H1 (cell line): ENCODE measurements around the gene ARHGAP26. TPM values are rescaled to one million over a fixed set of nuclear protein-coding genes. Genes with fewer than 3 reads are reported as not detected.

Experiments
- CTCF ChIA-PET: fragments of 300-600 bp; sonication (Branson Sonifier 250); formaldehyde crosslinking; loops from one replicate; lab custom pipeline; 2021; ENCODE audit not compliant: partially characterized antibody; lab: Charles Lee
- POLR2A ChIA-PET: fragments of 300-600 bp; sonication (Branson Sonifier 250); formaldehyde crosslinking; loops from one replicate; lab custom pipeline; 2021; ENCODE audit warnings: inconsistent platforms; ENCODE audit not compliant: partially characterized antibody; lab: Charles Lee
- DNase-seq, 2 experiments: peaks; one replicate each; pipeline versions ENCODE4 v3.0.0 to v3.0.0-alpha.2; 2010 to 2022; ENCODE audit warnings: low spot score in 2 of 2, low read depth in 1 of 2, mixed read lengths in 1 of 2
- FAIRE-seq: peaks from 2 replicates; lab custom pipeline; 2011; peaks lifted over from hg19 to GRCh38; lab: Jason Lieb, UNC
- H2AFZ ChIP-seq: 2 replicates; pipeline ENCODE4 v1.8.1; 2012; ENCODE audit warnings: low read length, inconsistent platforms
- H2AK5ac ChIP-seq: 2 replicates; pipeline ENCODE4 v1.6.1; 2013; ENCODE audit warnings: low read depth, low read length
- H2BK120ac ChIP-seq: replicated peaks from 2 replicates; pipeline ENCODE3; 2013; ENCODE audit warnings: low read depth, low read length, inconsistent platforms
- H2BK12ac ChIP-seq: 2 replicates; pipeline ENCODE4 v1.6.1; 2013; ENCODE audit warnings: low read depth, low read length
- H2BK15ac ChIP-seq: 2 replicates; pipeline ENCODE4 v1.6.1; 2013; ENCODE audit warnings: low read length
- H2BK20ac ChIP-seq: 2 replicates; pipeline ENCODE4 v1.6.1; 2013; ENCODE audit warnings: low read length
- H2BK5ac ChIP-seq: 2 replicates; pipeline ENCODE4 v1.6.1; 2013; ENCODE audit warnings: low read depth, low read length
- H3K14ac ChIP-seq: 2 replicates; pipeline ENCODE4 v1.6.1; 2013; ENCODE audit warnings: inconsistent platforms; ENCODE audit not compliant: insufficient read length
- H3K18ac ChIP-seq: 2 replicates; pipeline ENCODE4 v1.6.1; 2013; ENCODE audit warnings: low read length; ENCODE audit errors: extremely low read depth
- H3K23ac ChIP-seq: 2 replicates; pipeline ENCODE4 v1.6.1; 2013; ENCODE audit warnings: inconsistent platforms; ENCODE audit not compliant: insufficient read length
- H3K23me2 ChIP-seq: 2 replicates; pipeline ENCODE4 v1.6.1; 2013; ENCODE audit warnings: low read depth, low read length
- H3K27ac ChIP-seq: 2 replicates; pipeline ENCODE4 v1.6.1; 2011; ENCODE audit warnings: low read depth, low read length, inconsistent platforms
- H3K27me3 ChIP-seq, 4 experiments: replicated peaks in 1 of 4; 1 replicate in 1 of 4; 2 replicates in 3 of 4; pipeline versions ENCODE4 v1.6.1 to v1.8.1; 2011 to 2013; ENCODE audit warnings: low read length in 3 of 4, mild to moderate bottlenecking in 3 of 4, inconsistent platforms in 2 of 4, mixed read lengths in 2 of 4, moderate library complexity in 1 of 4; ENCODE audit not compliant: control insufficient read depth in 3 of 4, insufficient read depth in 3 of 4; ENCODE audit errors: extremely low read depth in 1 of 4
- H3K36me3 ChIP-seq, 4 experiments: 2 replicates each; pipeline versions ENCODE4 v1.6.1 to v1.8.1; 2011 to 2013; ENCODE audit warnings: mild to moderate bottlenecking in 4 of 4, low read length in 3 of 4, moderate library complexity in 2 of 4, control low read depth in 1 of 4, inconsistent platforms in 1 of 4; ENCODE audit not compliant: insufficient read depth in 4 of 4, control insufficient read depth in 2 of 4
- H3K4ac ChIP-seq: replicated peaks from 2 replicates; pipeline ENCODE3; 2013; ENCODE audit warnings: low read length, low read depth, mixed read lengths, inconsistent platforms; ENCODE audit not compliant: insufficient read length
- H3K4me1 ChIP-seq, 4 experiments: replicated peaks in 1 of 4; 1 replicate in 1 of 4; 2 replicates in 3 of 4; pipeline versions ENCODE4 v1.6.1 to v1.8.1; 2011 to 2013; ENCODE audit warnings: low read length in 3 of 4, inconsistent platforms in 2 of 4, mixed read lengths in 1 of 4; ENCODE audit not compliant: insufficient read depth in 4 of 4, control insufficient read depth in 3 of 4
- H3K4me2 ChIP-seq, 2 experiments: 2 replicates each; pipeline versions ENCODE4 v1.6.1 to v1.8.1; 2011 to 2013; ENCODE audit warnings: low read depth in 2 of 2, low read length in 2 of 2, control low read depth in 1 of 2, inconsistent platforms in 1 of 2, mild to moderate bottlenecking in 1 of 2; ENCODE audit not compliant: insufficient read depth in 1 of 2
- H3K4me3 ChIP-seq, 4 experiments: fragments of 200-600, 300-600 bp in 1 of 4; sonication (generic), shearing (Covaris generic), sonication (Bioruptor Twin) in 1 of 4; 2 replicates each; pipeline versions ENCODE4 v1.5.1 to v1.8.1; 2011 to 2016; ENCODE audit warnings: low read length in 4 of 4, low read depth in 3 of 4, control low read depth in 2 of 4, inconsistent platforms in 2 of 4, mild to moderate bottlenecking in 2 of 4, mixed read lengths in 1 of 4, moderate library complexity in 1 of 4; ENCODE audit not compliant: insufficient read depth in 2 of 4; ENCODE audit errors: extremely low read depth in 1 of 4
- H3K56ac ChIP-seq: replicated peaks from 2 replicates; pipeline ENCODE3; 2013; ENCODE audit warnings: low read depth, mild to moderate bottlenecking, mixed read lengths, low read length, inconsistent platforms; ENCODE audit not compliant: insufficient read length
- H3K79me1 ChIP-seq: 2 replicates; pipeline ENCODE4 v1.6.1; 2013; ENCODE audit warnings: low read depth, low read length, control low read depth
- H3K79me2 ChIP-seq, 2 experiments: 2 replicates each; pipeline versions ENCODE4 v1.6.1 to v1.8.1; 2012 to 2013; ENCODE audit warnings: low read length in 2 of 2, mild to moderate bottlenecking in 2 of 2, inconsistent platforms in 1 of 2; ENCODE audit not compliant: insufficient read depth in 2 of 2, control insufficient read depth in 1 of 2
- H3K9ac ChIP-seq, 4 experiments: replicated peaks in 1 of 4; 1 replicate in 1 of 4; 2 replicates in 3 of 4; pipeline versions ENCODE4 v1.6.1 to v1.8.1; 2011 to 2013; ENCODE audit warnings: low read depth in 3 of 4, low read length in 3 of 4, control low read depth in 2 of 4, mild to moderate bottlenecking in 2 of 4, moderate library complexity in 2 of 4, inconsistent platforms in 1 of 4; ENCODE audit errors: extremely low read depth in 1 of 4
- H3K9me3 ChIP-seq, 2 experiments: 2 replicates each; pipeline versions ENCODE4 v1.6.1 to v1.8.1; 2012 to 2013; ENCODE audit warnings: mild to moderate bottlenecking in 2 of 2, moderate library complexity in 2 of 2, control low read depth in 1 of 2, inconsistent platforms in 1 of 2, low read depth in 1 of 2, low read length in 1 of 2, mixed read lengths in 1 of 2; ENCODE audit not compliant: insufficient read depth in 2 of 2
- H4K20me1 ChIP-seq, 2 experiments: replicated peaks in 1 of 2; 2 replicates each; pipeline versions ENCODE3 to v1.8.1; 2011 to 2013; ENCODE audit warnings: inconsistent platforms in 2 of 2, low read length in 2 of 2, mild to moderate bottlenecking in 1 of 2; ENCODE audit not compliant: insufficient read depth in 2 of 2, control insufficient read depth in 1 of 2
- H4K5ac ChIP-seq: 2 replicates; pipeline ENCODE4 v1.6.1; 2013; ENCODE audit warnings: low read length, low read depth, mixed read lengths, inconsistent platforms; ENCODE audit not compliant: insufficient read length
- H4K8ac ChIP-seq: 2 replicates; pipeline ENCODE4 v1.8.0; 2013; ENCODE audit warnings: mild to moderate bottlenecking, moderate library complexity, low read length, inconsistent platforms; ENCODE audit not compliant: insufficient read depth; ENCODE audit errors: extremely low read depth
- H4K91ac ChIP-seq: replicated peaks from 2 replicates; pipeline ENCODE3; 2013; ENCODE audit warnings: low read length, mixed read lengths, inconsistent platforms; ENCODE audit not compliant: insufficient read length
- CBX5 ChIP-seq: fragments of 300-800, 300-1000 bp; sonication (generic); IDR thresholded peaks from 2 replicates; pipeline ENCODE4 v1.7.1; 2016; ENCODE audit warnings: antibody characterized with exemption, low read length, low read depth
- CBX8 ChIP-seq: fragments of 300-800, 300-1000 bp; sonication (generic); IDR thresholded peaks from 2 replicates; pipeline ENCODE4 v1.7.1; 2016; ENCODE audit warnings: low read depth, low read length, borderline replicate concordance
- CREB1 ChIP-seq: IDR thresholded peaks from 2 replicates; pipeline ENCODE4 v1.6.1; 2012; ENCODE audit warnings: inconsistent platforms
- EZH2 ChIP-seq: fragments of 200-600 bp; sonication (generic); IDR thresholded peaks from 2 replicates; pipeline ENCODE4 v1.7.1; 2012; ENCODE audit warnings: low read depth, mild to moderate bottlenecking, moderate library complexity, low read length, inconsistent platforms; ENCODE audit not compliant: severe bottlenecking
- HDAC2 ChIP-seq, 2 experiments: fragments of 300-600 bp in 1 of 2; sonication (generic) in 1 of 2; IDR thresholded peaks; 2 replicates each; pipeline ENCODE4 v1.6.1; 2011 to 2012; ENCODE audit warnings: low read depth in 2 of 2, low read length in 2 of 2, mild to moderate bottlenecking in 2 of 2, moderate library complexity in 2 of 2, borderline replicate concordance in 1 of 2, inconsistent platforms in 1 of 2
- POLR2AphosphoS5 ChIP-seq: IDR thresholded peaks from 2 replicates; pipeline ENCODE4 v1.6.1; 2011; ENCODE audit warnings: low read depth, low read length
- RXRA ChIP-seq: IDR thresholded peaks from 2 replicates; pipeline ENCODE4 v1.6.1; 2011; ENCODE audit warnings: low read depth, mild to moderate bottlenecking, low read length, moderate library complexity; ENCODE audit not compliant: insufficient read depth
- WGBS, 2 experiments: shearing (Covaris generic) in 1 of 2; methylation state at CpG; one replicate each; pipeline versions ENCODE4 v1.1.6 to v1.1.7; 2013 to 2015; ENCODE audit warnings: low lambda C conversion rate in 2 of 2, mixed read lengths in 2 of 2, inconsistent platforms in 1 of 2, low coverage in 1 of 2, missing lambda C conversion rate in 1 of 2; ENCODE audit not compliant: insufficient replicate concordance in 2 of 2, insufficient coverage in 1 of 2, insufficient read length in 1 of 2; ENCODE audit errors: extremely low coverage in 1 of 2, missing lambda C conversion rate in 1 of 2; 5-methylcytosine and 5-hydroxymethylcytosine counted together
- polyA plus RNA-seq, 7 experiments: library from polyadenylated mRNA; depleted of rRNA in 3 of 7; stranded (reverse) in 5 of 7; unstranded in 2 of 7; fragments of >200 nt in 5 of 7; fragments of 200-250 nt in 2 of 7; gene quantifications; 1 replicate in 5 of 7; 2 replicates in 1 of 7; 4 replicates in 1 of 7; pipeline versions ENCODE4 v1.2.1 to v1.2.3, GENCODE V29; 2011 to 2013; ENCODE audit warnings: missing spikeins in 2 of 7, mixed read lengths in 2 of 7
- total RNA-seq: library from RNA; stranded (reverse); fragmentation: NEBNext Ultra II Directional; extraction: Animal tissue kit (Norgen Biotek cat#: 25700); gene quantifications from 2 replicates; pipeline ENCODE4 v1.2.1, GENCODE V29; 2021
- TF ChIP-seq, protein P1 (sequence below): IDR thresholded peaks from 2 replicates; pipeline ENCODE4 v1.6.1; 2012; ENCODE audit warnings: inconsistent platforms
- TF ChIP-seq, protein P2 (sequence below): IDR thresholded peaks from 2 replicates; pipeline ENCODE4 v1.6.1; 2012; ENCODE audit warnings: low read length, inconsistent platforms

Gene ARHGAP26
- total and polyA plus RNA-seq, 2 of the 8 experiments (the other 6 are each of a cell fraction or from before 2014, with no cell fraction given), result 7.1 to 24.8 TPM

DNA sequence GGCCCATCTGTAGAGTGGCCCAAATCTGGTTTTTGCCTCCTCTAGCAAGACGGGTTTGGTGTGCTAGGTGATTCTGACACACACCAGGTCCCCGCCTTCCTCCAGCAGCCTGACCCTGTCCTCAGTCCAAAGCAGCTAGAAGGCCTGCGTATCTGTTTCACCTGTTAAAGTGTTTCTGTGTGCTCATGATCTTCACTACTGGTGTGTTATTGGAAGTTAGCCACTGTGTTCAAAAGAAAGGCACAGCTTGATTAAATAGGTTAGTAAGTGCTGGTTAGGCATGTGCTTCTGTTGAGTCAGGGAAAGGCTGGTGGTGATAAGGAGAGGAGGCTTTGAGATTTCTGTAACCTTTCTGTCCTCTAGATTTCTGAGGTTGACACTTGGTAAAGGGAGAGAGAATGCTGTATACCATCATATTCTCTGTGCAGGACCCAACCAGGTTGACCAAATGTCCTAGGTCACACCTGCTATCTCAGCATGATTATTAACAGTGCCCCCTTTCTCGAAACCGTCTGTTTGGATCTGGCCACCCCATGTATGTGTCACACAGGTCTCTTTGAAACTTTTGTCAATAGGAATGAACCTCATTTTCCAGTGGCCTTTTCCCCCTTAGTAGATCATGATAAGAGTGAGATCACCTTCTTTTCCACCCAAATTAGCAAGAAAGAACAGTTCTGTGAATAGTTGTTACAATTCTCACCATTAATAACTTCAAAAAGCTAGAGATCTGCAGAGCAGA, 58.8 kb downstream of the ARHGAP26 start:
- peaks cover 3% of the 10 kb centered on the region; the same call in 1 of the 2 replicates for H3K79me1 ChIP-seq
- no peak overlapping the region for H2BK15ac ChIP-seq
- H2BK12ac ChIP-seq, result peak overlapping the region; percentile 61; the same call in 1 of the 2 replicates
- no peak overlapping the region for H4K5ac ChIP-seq
- no peak overlapping the region for H3K56ac ChIP-seq
- H3K23me2 ChIP-seq, result no peaks in the 10 kb centered on the region
- FAIRE-seq (no peak), DNase-seq (no peak)
- H3K4me1 ChIP-seq, result peaks cover 0 to 18% (median 12%) of the 10 kb centered on the region in 4 experiments; a peak in 5 of 7 replicates
- CTCF ChIA-PET, result interaction anchor here (0.6 to 1.4 kb wide), 4 partner anchors 8 to 743 kb away, joined by 3 to 5 read pairs (median 4); no protein-coding TSS in a partner anchor
- no peak overlapping the region for H3K4me3 ChIP-seq
- peaks cover 0 to 48% of the 10 kb centered on the region in 2 experiments; a peak in 1 of 4 replicates for H3K79me2 ChIP-seq
- no peak overlapping the region for H2BK20ac ChIP-seq
- 85% methylated on average over 5 of the region's 5 CpGs; no CpG with 5 or more reads in 1 of the 2 experiments for WGBS, 2 experiments
- H3K4me2 ChIP-seq, result no peak overlapping the region
- H3K18ac ChIP-seq, result no peak overlapping the region
- H3K14ac ChIP-seq, result no peak overlapping the region
- POLR2A ChIA-PET, result no interaction called here
- H2AK5ac ChIP-seq, result 0 out of 2 replicates have a peak overlapping the region, but pooled peaks have one; percentile 31
- no peak overlapping the region for H3K4ac ChIP-seq
- H2BK5ac ChIP-seq, result no peak overlapping the region
- no peak overlapping the region for H2AFZ ChIP-seq
- H3K27ac ChIP-seq, result no peak overlapping the region
- no peak overlapping the region for H2BK120ac ChIP-seq
- H4K91ac ChIP-seq, result no peak overlapping the region
- no peak overlapping the region for H3K23ac ChIP-seq
- no peak overlapping the region for H4K8ac ChIP-seq
- H4K20me1 ChIP-seq, result no peaks in the 10 kb centered on the region
- H3K36me3 ChIP-seq, result no peaks in the 10 kb centered on the region
- H3K27me3 ChIP-seq, result no peaks in the 10 kb centered on the region
- no peaks in the 10 kb centered on the region for H3K9me3 ChIP-seq
- H3K9ac ChIP-seq, result no peak overlapping the region
- no peak for TF ChIP-seq CBX8
- no peak for TF ChIP-seq EZH2
- TF ChIP-seq CBX5, result no peak
- no peak for TF ChIP-seq RXRA
- no peak for TF ChIP-seq CREB1
- TF ChIP-seq, protein P1, sequence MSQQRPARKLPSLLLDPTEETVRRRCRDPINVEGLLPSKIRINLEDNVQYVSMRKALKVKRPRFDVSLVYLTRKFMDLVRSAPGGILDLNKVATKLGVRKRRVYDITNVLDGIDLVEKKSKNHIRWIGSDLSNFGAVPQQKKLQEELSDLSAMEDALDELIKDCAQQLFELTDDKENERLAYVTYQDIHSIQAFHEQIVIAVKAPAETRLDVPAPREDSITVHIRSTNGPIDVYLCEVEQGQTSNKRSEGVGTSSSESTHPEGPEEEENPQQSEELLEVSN, result no peak
- no peak for TF ChIP-seq POLR2AphosphoS5
- TF ChIP-seq, protein P2, sequence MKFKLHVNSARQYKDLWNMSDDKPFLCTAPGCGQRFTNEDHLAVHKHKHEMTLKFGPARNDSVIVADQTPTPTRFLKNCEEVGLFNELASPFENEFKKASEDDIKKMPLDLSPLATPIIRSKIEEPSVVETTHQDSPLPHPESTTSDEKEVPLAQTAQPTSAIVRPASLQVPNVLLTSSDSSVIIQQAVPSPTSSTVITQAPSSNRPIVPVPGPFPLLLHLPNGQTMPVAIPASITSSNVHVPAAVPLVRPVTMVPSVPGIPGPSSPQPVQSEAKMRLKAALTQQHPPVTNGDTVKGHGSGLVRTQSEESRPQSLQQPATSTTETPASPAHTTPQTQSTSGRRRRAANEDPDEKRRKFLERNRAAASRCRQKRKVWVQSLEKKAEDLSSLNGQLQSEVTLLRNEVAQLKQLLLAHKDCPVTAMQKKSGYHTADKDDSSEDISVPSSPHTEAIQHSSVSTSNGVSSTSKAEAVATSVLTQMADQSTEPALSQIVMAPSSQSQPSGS, result no peak
- no peak for TF ChIP-seq HDAC2 (IDR thresholded peaks at IDR 0.05; ENCODE audit: borderline replicate concordance in 1 of 2, low read depth in 2 of 2, low read length in 2 of 2)
